Measurements from ENCODE around the gene ADARB2. TPM values are rescaled to one million over a fixed set of nuclear protein-coding genes. Genes with fewer than 3 reads are reported as not detected.

ADARB2 gene
- total and polyA plus RNA-seq, 4 donors, result 0.22 to 1.3 (median 0.55) TPM

GRCh38 chr10:1289591-1289990, 447.7 kb downstream of the ADARB2 start:
- H3K9ac ChIP-seq (ENCODE audit: insufficient read depth in 1 of 2, low read length in 2 of 2), result no peak overlapping the region
- DNase-seq (no peak), ATAC-seq (ENCODE audit: insufficient read depth, low FRiP score) (no peak)
- H3K4me3 ChIP-seq, result no peak overlapping the region
- H3K27ac ChIP-seq (ENCODE audit: low read depth in 1 of 2, low read length in 1 of 2), result no peak overlapping the region
- peaks cover 0 to 5% (median 0%) of the 10 kb centered on the region in 3 donors for H3K27me3 ChIP-seq (ENCODE audit: control insufficient read depth in 3 of 3, insufficient read depth in 3 of 3, low read length in 2 of 3)
- peaks cover 0 to 3% (median 0%) of the 10 kb centered on the region in 4 donors for H3K9me3 ChIP-seq (ENCODE audit: control insufficient read depth in 4 of 4, insufficient read depth in 3 of 4, low read length in 3 of 4)
- TF ChIP-seq, protein P1, sequence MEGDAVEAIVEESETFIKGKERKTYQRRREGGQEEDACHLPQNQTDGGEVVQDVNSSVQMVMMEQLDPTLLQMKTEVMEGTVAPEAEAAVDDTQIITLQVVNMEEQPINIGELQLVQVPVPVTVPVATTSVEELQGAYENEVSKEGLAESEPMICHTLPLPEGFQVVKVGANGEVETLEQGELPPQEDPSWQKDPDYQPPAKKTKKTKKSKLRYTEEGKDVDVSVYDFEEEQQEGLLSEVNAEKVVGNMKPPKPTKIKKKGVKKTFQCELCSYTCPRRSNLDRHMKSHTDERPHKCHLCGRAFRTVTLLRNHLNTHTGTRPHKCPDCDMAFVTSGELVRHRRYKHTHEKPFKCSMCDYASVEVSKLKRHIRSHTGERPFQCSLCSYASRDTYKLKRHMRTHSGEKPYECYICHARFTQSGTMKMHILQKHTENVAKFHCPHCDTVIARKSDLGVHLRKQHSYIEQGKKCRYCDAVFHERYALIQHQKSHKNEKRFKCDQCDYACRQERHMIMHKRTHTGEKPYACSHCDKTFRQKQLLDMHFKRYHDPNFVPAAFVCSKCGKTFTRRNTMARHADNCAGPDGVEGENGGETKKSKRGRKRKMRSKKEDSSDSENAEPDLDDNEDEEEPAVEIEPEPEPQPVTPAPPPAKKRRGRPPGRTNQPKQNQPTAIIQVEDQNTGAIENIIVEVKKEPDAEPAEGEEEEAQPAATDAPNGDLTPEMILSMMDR (IDR thresholded peaks at IDR 0.05; ENCODE audit: control extremely low read depth, extremely low read depth), result no peak
- 80 to 81% methylated on average over 16 of the region's 16 CpGs for WGBS, 2 donors
- H3K4me1 ChIP-seq (ENCODE audit: control insufficient read depth in 5 of 5, insufficient read depth in 5 of 5, low read length in 5 of 5), result peaks cover 0 to 7% (median 0%) of the 10 kb centered on the region in 5 donors
- no peaks in the 10 kb centered on the region for H3K36me3 ChIP-seq (ENCODE audit: control insufficient read depth in 4 of 4, insufficient read depth in 4 of 4, low read length in 4 of 4)

- Histone ChIP-seq H3K9ac (ENCODE audit: insufficient read depth in 1 of 2, low read length in 2 of 2) (no peak overlapping the region), H3K36me3 (ENCODE audit: control insufficient read depth in 4 of 4, insufficient read depth in 4 of 4, low read length in 4 of 4) (no peaks in the 10 kb centered on the region), H3K9me3 (ENCODE audit: control insufficient read depth in 4 of 4, insufficient read depth in 3 of 4, low read length in 3 of 4) (peaks cover 0 to 6% (median 0%) of the 10 kb centered on the region in 4 donors), H3K27ac (ENCODE audit: low read depth in 1 of 2, low read length in 1 of 2) (no peak overlapping the region), H3K27me3 (ENCODE audit: control insufficient read depth in 3 of 3, insufficient read depth in 3 of 3, low read length in 2 of 3) (no peaks in the 10 kb centered on the region), H3K4me3 (no peak overlapping the region), H3K4me1 (ENCODE audit: control insufficient read depth in 5 of 5, insufficient read depth in 5 of 5, low read length in 5 of 5) (no peaks in the 10 kb centered on the region)
- TF ChIP-seq, protein P1 (IDR thresholded peaks at IDR 0.05; ENCODE audit: control extremely low read depth, extremely low read depth), result no peak
- DNase-seq, result peak in 1 of 3 donors; percentile 19
- ATAC-seq (ENCODE audit: insufficient read depth, low FRiP score), result no peak
- WGBS, 2 donors, result 32 to 37% methylated on average over 6 of the region's 6 CpGs
Measured at GRCh38 chr10:1287971-1288401, 449.3 kb downstream of the ADARB2 start.

- Histone ChIP-seq H3K27me3 (ENCODE audit: control insufficient read depth in 3 of 3, insufficient read depth in 3 of 3, low read length in 2 of 3) (no peaks in the 10 kb centered on the region), H3K36me3 (ENCODE audit: control insufficient read depth in 4 of 4, insufficient read depth in 4 of 4, low read length in 4 of 4) (no peaks in the 10 kb centered on the region), H3K27ac (ENCODE audit: low read depth in 1 of 2, low read length in 1 of 2) (no peak overlapping the region), H3K9ac (ENCODE audit: insufficient read depth in 1 of 2, low read length in 2 of 2) (no peak overlapping the region), H3K9me3 (ENCODE audit: control insufficient read depth in 4 of 4, insufficient read depth in 3 of 4, low read length in 3 of 4) (peaks cover 0 to 6% (median 0%) of the 10 kb centered on the region in 4 donors), H3K4me1 (ENCODE audit: control insufficient read depth in 5 of 5, insufficient read depth in 5 of 5, low read length in 5 of 5) (no peaks in the 10 kb centered on the region), H3K4me3 (no peak overlapping the region)
- 70 to 74% methylated on average over 7 of the region's 7 CpGs for WGBS, 2 donors
- DNase-seq (no peak), ATAC-seq (ENCODE audit: insufficient read depth, low FRiP score) (no peak)
- TF ChIP-seq, protein P1 (IDR thresholded peaks at IDR 0.05; ENCODE audit: control extremely low read depth, extremely low read depth), result no peak
Measured at GRCh38 chr10:1287487-1287886, 449.8 kb downstream of the ADARB2 start.

DNA sequence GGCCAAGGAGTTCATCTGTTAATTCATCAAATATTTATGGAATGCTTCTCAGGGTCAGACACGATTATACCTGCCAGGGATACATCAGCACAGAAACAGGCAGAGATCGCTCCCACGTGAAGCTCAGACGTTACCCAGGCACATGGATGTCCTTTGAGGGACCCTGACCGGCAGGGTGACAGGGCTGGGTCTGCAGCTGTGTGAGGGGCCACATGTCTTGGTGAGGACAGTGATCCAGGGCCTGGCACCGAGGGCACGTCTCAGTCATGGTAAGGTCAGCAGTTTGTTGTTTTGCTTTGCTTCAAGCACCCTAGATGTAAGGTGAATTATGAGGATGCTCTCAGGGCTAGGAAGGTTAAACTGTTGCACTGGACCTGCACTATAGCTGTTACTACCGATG, 453.2 kb downstream of the ADARB2 start:
- Histone ChIP-seq H3K9me3 (ENCODE audit: control insufficient read depth in 4 of 4, insufficient read depth in 3 of 4, low read length in 3 of 4) (peaks cover 0 to 6% (median 0%) of the 10 kb centered on the region in 4 donors), H3K9ac (ENCODE audit: insufficient read depth in 1 of 2, low read length in 2 of 2) (no peak overlapping the region), H3K36me3 (ENCODE audit: control insufficient read depth in 4 of 4, insufficient read depth in 4 of 4, low read length in 4 of 4) (no peaks in the 10 kb centered on the region), H3K27ac (ENCODE audit: low read depth in 1 of 2, low read length in 1 of 2) (no peak overlapping the region), H3K27me3 (ENCODE audit: control insufficient read depth in 3 of 3, insufficient read depth in 3 of 3, low read length in 2 of 3) (peaks cover 0 to 5% (median 0%) of the 10 kb centered on the region in 3 donors), H3K4me1 (ENCODE audit: control insufficient read depth in 5 of 5, insufficient read depth in 5 of 5, low read length in 5 of 5) (no peaks in the 10 kb centered on the region), H3K4me3 (no peak overlapping the region)
- WGBS, 2 donors, result 85 to 95% methylated on average over 8 of the region's 8 CpGs
- ATAC-seq (ENCODE audit: insufficient read depth, low FRiP score) (no peak), DNase-seq (no peak)
- TF ChIP-seq, protein P1 (IDR thresholded peaks at IDR 0.05; ENCODE audit: control extremely low read depth, extremely low read depth), result no peak
